H1 (cell line): Measurements from ENCODE around the gene ADAM12. TPM values are rescaled to one million over a fixed set of nuclear protein-coding genes. Genes with fewer than 3 reads are reported as not detected.

Experiments used
- GABPA ChIP-seq: IDR thresholded peaks from 2 replicates; pipeline ENCODE4 v1.6.1; 2011; ENCODE audit warnings: mild to moderate bottlenecking, low read length, moderate library complexity, borderline replicate concordance; ENCODE audit not compliant: insufficient read depth
- SP4 ChIP-seq: IDR thresholded peaks from 2 replicates; pipeline ENCODE4 v1.6.1; 2012; ENCODE audit warnings: low read length, inconsistent platforms
- polyA plus RNA-seq, 7 experiments: library from polyadenylated mRNA; depleted of rRNA in 3 of 7; stranded (reverse) in 5 of 7; unstranded in 2 of 7; fragments of >200 nt in 5 of 7; fragments of 200-250 nt in 2 of 7; gene quantifications; 1 replicate in 5 of 7; 2 replicates in 1 of 7; 4 replicates in 1 of 7; pipeline versions ENCODE4 v1.2.1 to v1.2.3, GENCODE V29; 2011 to 2013; ENCODE audit warnings: missing spikeins in 2 of 7, mixed read lengths in 2 of 7
- total RNA-seq: library from RNA; stranded (reverse); fragmentation: NEBNext Ultra II Directional; extraction: Animal tissue kit (Norgen Biotek cat#: 25700); gene quantifications from 2 replicates; pipeline ENCODE4 v1.2.1, GENCODE V29; 2021

Gene ADAM12
- total and polyA plus RNA-seq, 2 of the 8 experiments (the other 6 are each of a cell fraction or from before 2014, with no cell fraction given) = 0.07 to 0.17 TPM

DNA sequence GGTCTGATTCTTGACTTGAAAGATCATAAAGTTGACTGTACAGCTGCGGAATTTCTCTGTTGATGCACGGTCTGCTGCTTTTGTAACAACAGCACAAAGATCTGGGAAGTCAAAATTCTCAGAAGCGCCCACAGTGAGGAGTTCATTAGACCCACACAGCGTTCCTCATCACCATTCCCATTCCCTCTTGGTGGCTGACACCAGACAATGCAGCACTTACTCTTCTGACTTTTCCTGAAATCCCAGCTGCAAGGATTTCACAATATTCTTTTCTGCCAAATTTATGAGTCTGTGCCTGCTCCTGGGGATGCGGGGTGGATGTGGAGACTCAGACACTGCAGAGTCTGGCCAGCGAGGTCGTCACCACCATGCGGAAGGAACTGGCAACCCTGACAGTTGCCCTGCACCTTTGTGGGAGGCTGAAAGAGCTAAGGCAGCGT lies 258.0 kb downstream of the ADAM12 start (continued):
- TF ChIP-seq SP4 (no peak), GABPA (no peak)
